Measurements from ENCODE around the gene TMEM242.
"Not testable (repeated sequence)": the region's sequence is repeated elsewhere in the genome, so short reads cannot be mapped to it uniquely, and the experiment has no call there.

The TMEM242 gene

GRCh38 chr6:157323255-157323965 lies at the start of gene TMEM242:
TSS of gene TMEM242 (minus strand) at chr6:157323519. CDS start at chr6:157323499, 20 bp downstream.
- DNase-seq: peak; percentile 96

- DNase-seq: no peak
Measured at GRCh38 chr6:157372501-157373280, 49.4 kb upstream of the TMEM242 start.

GRCh38 chr6:157370755-157371154 lies 47.4 kb upstream of the TMEM242 start:
- DNase-seq: no peak

GRCh38 chr6:157368359-157369049 lies 45.2 kb upstream of the TMEM242 start:
- no peak for DNase-seq

- DNase-seq: no peak
Measured at GRCh38 chr6:157366648-157367047, 43.3 kb upstream of the TMEM242 start.

- no peak for DNase-seq
Measured at GRCh38 chr6:157364705-157365104, 41.4 kb upstream of the TMEM242 start.

GRCh38 chr6:157361886-157362285 lies 38.6 kb upstream of the TMEM242 start:
- DNase-seq: no peak

GRCh38 chr6:157358287-157358686 lies 35.0 kb upstream of the TMEM242 start:
- DNase-seq: no peak

- no peak for DNase-seq
Measured at GRCh38 chr6:157346373-157346772, 23.1 kb upstream of the TMEM242 start.

- DNase-seq: no peak
Measured at GRCh38 chr6:157343732-157344131, 20.4 kb upstream of the TMEM242 start.

- DNase-seq: no peak
Measured at GRCh38 chr6:157339432-157339831, 16.1 kb upstream of the TMEM242 start.

- no peak for DNase-seq
Measured at GRCh38 chr6:157337751-157338150, 14.4 kb upstream of the TMEM242 start.

- not testable (repeated sequence) for DNase-seq
Measured at GRCh38 chr6:157337276-157337675, 14.0 kb upstream of the TMEM242 start.

- DNase-seq: no peak
Measured at GRCh38 chr6:157335829-157336228, 12.5 kb upstream of the TMEM242 start.

- DNase-seq: no peak
Measured at GRCh38 chr6:157333956-157334355, 10.6 kb upstream of the TMEM242 start.

GRCh38 chr6:157333537-157333936 lies 10.2 kb upstream of the TMEM242 start:
- DNase-seq: no peak

- no peak for DNase-seq
Measured at GRCh38 chr6:157332813-157333212, 9.5 kb upstream of the TMEM242 start.

- DNase-seq: no peak
Measured at GRCh38 chr6:157330831-157331230, 7.5 kb upstream of the TMEM242 start.

- no peak for DNase-seq
Measured at GRCh38 chr6:157329829-157330228, 6.5 kb upstream of the TMEM242 start.

- DNase-seq: no peak
Measured at GRCh38 chr6:157328108-157328692, 4.9 kb upstream of the TMEM242 start.

- DNase-seq: no peak
Measured at GRCh38 chr6:157326979-157327378, 3.7 kb upstream of the TMEM242 start.

GRCh38 chr6:157325069-157325805 lies 1.9 kb upstream of the TMEM242 start:
- DNase-seq: no peak

GRCh38 chr6:157323966-157324300 lies 614 bp upstream of the TMEM242 start:
- peak; percentile 89 for DNase-seq

All from right hindlimb (tissue), 1 donor.